HepG2 (cell line): Measurements from ENCODE around the gene ACAT2. TPM values are rescaled to one million over a fixed set of nuclear protein-coding genes. Genes with fewer than 3 reads are reported as not detected.

Experiments used
- ADNP ChIP-seq: sonication (generic); formaldehyde crosslinking; IDR thresholded peaks from 2 replicates; pipeline ENCODE4 v1.4.0; 2020; ENCODE audit warnings: missing genetic modification reagents
- CCAR2 ChIP-seq: fragments of 200-400 bp; formaldehyde crosslinking; optimal IDR thresholded peaks from 2 replicates; pipeline ENCODE3; 2018; ENCODE audit warnings: low read depth, mild to moderate bottlenecking, low read length, moderate library complexity
- CCDC6 ChIP-seq: sonication (generic); formaldehyde crosslinking; IDR thresholded peaks from 2 replicates; pipeline ENCODE4 v1.8.1; 2022; ENCODE audit warnings: mild to moderate bottlenecking, missing genetic modification reagents, moderate library complexity
- HOXA5 ChIP-seq: sonication (generic); formaldehyde crosslinking; IDR thresholded peaks from 2 replicates; pipeline ENCODE4 v1.4.0; 2020; ENCODE audit warnings: missing genetic modification reagents
- NCOA5 ChIP-seq: sonication (generic); formaldehyde crosslinking; IDR thresholded peaks from 2 replicates; pipeline ENCODE4 v1.4.0; 2020; ENCODE audit warnings: missing genetic modification reagents
- NFKB2 ChIP-seq: sonication (generic); formaldehyde crosslinking; IDR thresholded peaks from 2 replicates; pipeline ENCODE4 v1.4.0; 2020; ENCODE audit warnings: missing genetic modification reagents, borderline replicate concordance
- PCBP2 ChIP-seq: fragments of 200-400 bp; formaldehyde crosslinking; optimal IDR thresholded peaks from 2 replicates; pipeline ENCODE3; 2018; ENCODE audit warnings: low read length, low read depth; ENCODE audit not compliant: poor library complexity, severe bottlenecking
- SALL1 ChIP-seq: sonication (generic); formaldehyde crosslinking; IDR thresholded peaks from 2 replicates; pipeline ENCODE4 v1.8.0; 2022; ENCODE audit warnings: mild to moderate bottlenecking, missing genetic modification reagents
- SAP130 ChIP-seq: IDR thresholded peaks from 2 replicates; pipeline ENCODE4 v1.6.1; 2016; ENCODE audit warnings: low read depth
- SIN3B ChIP-seq: fragments of 150-350 bp; IDR thresholded peaks from 2 replicates; pipeline ENCODE4 v1.6.1; 2014; ENCODE audit warnings: low read length
- SKI ChIP-seq: fragments of 450-650 bp; IDR thresholded peaks from one replicate; pipeline ENCODE4 v1.6.1; 2018; ENCODE audit warnings: mild to moderate bottlenecking; ENCODE audit not compliant: partially characterized antibody
- SP1 ChIP-seq, 2 experiments: fragments of 450-650 bp in 1 of 2; sonication (generic) in 1 of 2; formaldehyde crosslinking in 1 of 2; IDR thresholded peaks; 2 replicates each; pipeline versions ENCODE4 v1.4.0 to v1.6.1; 2016 to 2020; ENCODE audit warnings: missing genetic modification reagents in 1 of 2
- WIZ ChIP-seq: sonication (generic); formaldehyde crosslinking; IDR thresholded peaks from 2 replicates; pipeline ENCODE4 v1.5.1; 2020; ENCODE audit warnings: mild to moderate bottlenecking, missing genetic modification reagents
- XRCC5 ChIP-seq: fragments of 200-400 bp; formaldehyde crosslinking; optimal IDR thresholded peaks from 2 replicates; pipeline ENCODE3; 2017; ENCODE audit warnings: mild to moderate bottlenecking, low read length
- ZNF260 ChIP-seq: sonication (generic); formaldehyde crosslinking; IDR thresholded peaks from 2 replicates; pipeline ENCODE4 v1.4.0; 2020; ENCODE audit warnings: missing genetic modification reagents, low read depth, mild to moderate bottlenecking, borderline replicate concordance
- ZNF263 ChIP-seq: sonication (generic); formaldehyde crosslinking; IDR thresholded peaks from 2 replicates; pipeline ENCODE4 v1.4.0; 2020; ENCODE audit warnings: missing genetic modification reagents
- ZNF709 ChIP-seq: sonication (generic); formaldehyde crosslinking; IDR thresholded peaks from 2 replicates; pipeline ENCODE4 v1.5.0; 2020; ENCODE audit warnings: mild to moderate bottlenecking, missing genetic modification reagents
- polyA plus RNA-seq, 8 experiments: library from polyadenylated mRNA; depleted of rRNA in 3 of 8; stranded (reverse) in 7 of 8; unstranded in 1 of 8; fragments of >200 nt; fragmentation: Illumina TruSeq in 4 of 8; extraction: Trizol in 4 of 8; gene quantifications; 2 replicates each; pipeline versions ENCODE4 v1.2.1 to v1.2.3, GENCODE V29; 2011 to 2016; ENCODE audit warnings: low read depth in 4 of 8, missing spikeins in 1 of 8, mixed read lengths in 1 of 8; ENCODE audit not compliant: insufficient read depth in 1 of 8
- total RNA-seq, 5 experiments: library from RNA; depleted of rRNA; stranded (reverse); fragments of >200 nt; fragmentation: Illumina TruSeq; extraction: Trizol; gene quantifications; 2 replicates each; pipeline ENCODE4 v1.2.3, GENCODE V29; 2016; ENCODE audit warnings: low read depth in 1 of 5
- TF ChIP-seq, protein P1 (sequence below): IDR thresholded peaks from 2 replicates; pipeline ENCODE4 v1.6.1; 2012; ENCODE audit warnings: low read length, improper control_type of control experiment
- TF ChIP-seq, protein P2 (sequence below): sonication (generic); formaldehyde crosslinking; IDR thresholded peaks from 2 replicates; pipeline ENCODE4 v1.4.0; 2020; ENCODE audit warnings: mild to moderate bottlenecking, missing genetic modification reagents
- TF ChIP-seq, protein P3 (sequence below): sonication (generic); formaldehyde crosslinking; IDR thresholded peaks from 2 replicates; pipeline ENCODE4 v1.5.0; 2020; ENCODE audit warnings: missing genetic modification reagents
- TF ChIP-seq, protein P4 (sequence below): sonication (generic); formaldehyde crosslinking; IDR thresholded peaks from 2 replicates; pipeline ENCODE4 v1.5.1; 2020; ENCODE audit warnings: mild to moderate bottlenecking, missing genetic modification reagents, moderate library complexity

Gene ACAT2
- total and polyA plus RNA-seq, 2 of the 13 experiments (the other 11 are each of a cell fraction or from before 2014, with no cell fraction given), result 121 to 534 TPM

DNA sequence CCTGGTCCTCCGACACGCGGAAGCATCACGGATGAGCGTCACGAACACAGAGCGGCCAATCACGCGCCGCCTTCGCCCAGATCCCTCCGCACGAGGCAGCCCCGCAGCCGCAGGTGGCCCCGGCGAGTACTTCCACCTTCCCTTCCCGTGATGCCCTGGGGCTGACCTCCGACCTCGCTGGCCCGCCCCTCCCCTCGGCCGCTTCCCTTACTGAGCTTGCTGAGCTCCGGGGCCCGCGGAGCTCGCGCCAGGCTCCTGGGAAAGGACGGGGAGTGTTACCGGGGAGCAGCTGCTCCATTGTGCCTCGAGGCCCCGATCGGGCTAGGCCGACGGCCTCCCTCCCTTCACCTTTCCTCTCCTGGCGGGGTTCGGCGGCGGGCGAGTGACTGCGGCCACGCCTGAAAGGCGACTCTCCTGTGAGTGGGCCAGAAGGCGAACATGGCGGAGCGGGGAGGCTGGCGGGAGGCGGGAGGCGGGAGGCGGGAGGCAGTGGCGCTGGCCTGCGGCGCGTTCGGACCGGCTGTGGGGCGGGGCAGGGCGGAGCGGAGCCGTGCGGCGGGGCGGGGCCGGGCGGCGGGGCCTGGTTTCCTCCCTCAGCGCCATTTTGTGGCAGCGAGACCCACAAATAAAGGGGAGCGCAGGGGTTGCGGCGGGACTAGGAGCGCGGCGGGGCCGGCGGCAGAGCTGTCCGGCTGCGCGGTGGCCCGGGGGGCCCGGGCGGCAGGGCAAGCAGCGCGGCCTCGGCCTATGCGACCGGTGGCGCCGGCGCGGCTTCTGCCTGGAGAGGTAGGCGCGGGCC is 34.7 kb upstream of the ACAT2 start, which contains the start of gene WTAP (continued):
- TF ChIP-seq WIZ (CRISPR knock-in tag), result peak; percentile 88; the same call in 1 of the 2 replicates
- TF ChIP-seq XRCC5, result peak; percentile 98
- TF ChIP-seq NFKB2, result peak; percentile 100
- TF ChIP-seq, protein P1, sequence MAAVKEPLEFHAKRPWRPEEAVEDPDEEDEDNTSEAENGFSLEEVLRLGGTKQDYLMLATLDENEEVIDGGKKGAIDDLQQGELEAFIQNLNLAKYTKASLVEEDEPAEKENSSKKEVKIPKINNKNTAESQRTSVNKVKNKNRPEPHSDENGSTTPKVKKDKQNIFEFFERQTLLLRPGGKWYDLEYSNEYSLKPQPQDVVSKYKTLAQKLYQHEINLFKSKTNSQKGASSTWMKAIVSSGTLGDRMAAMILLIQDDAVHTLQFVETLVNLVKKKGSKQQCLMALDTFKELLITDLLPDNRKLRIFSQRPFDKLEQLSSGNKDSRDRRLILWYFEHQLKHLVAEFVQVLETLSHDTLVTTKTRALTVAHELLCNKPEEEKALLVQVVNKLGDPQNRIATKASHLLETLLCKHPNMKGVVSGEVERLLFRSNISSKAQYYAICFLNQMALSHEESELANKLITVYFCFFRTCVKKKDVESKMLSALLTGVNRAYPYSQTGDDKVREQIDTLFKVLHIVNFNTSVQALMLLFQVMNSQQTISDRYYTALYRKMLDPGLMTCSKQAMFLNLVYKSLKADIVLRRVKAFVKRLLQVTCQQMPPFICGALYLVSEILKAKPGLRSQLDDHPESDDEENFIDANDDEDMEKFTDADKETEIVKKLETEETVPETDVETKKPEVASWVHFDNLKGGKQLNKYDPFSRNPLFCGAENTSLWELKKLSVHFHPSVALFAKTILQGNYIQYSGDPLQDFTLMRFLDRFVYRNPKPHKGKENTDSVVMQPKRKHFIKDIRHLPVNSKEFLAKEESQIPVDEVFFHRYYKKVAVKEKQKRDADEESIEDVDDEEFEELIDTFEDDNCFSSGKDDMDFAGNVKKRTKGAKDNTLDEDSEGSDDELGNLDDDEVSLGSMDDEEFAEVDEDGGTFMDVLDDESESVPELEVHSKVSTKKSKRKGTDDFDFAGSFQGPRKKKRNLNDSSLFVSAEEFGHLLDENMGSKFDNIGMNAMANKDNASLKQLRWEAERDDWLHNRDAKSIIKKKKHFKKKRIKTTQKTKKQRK, result no peak
- no peak for TF ChIP-seq NCOA5 (CRISPR knock-in tag)
- peak; percentile 57 for TF ChIP-seq CCAR2
- peak; percentile 30; the same call in 1 of the 2 replicates for TF ChIP-seq SIN3B
- no peak for TF ChIP-seq ADNP
- TF ChIP-seq, protein P2, sequence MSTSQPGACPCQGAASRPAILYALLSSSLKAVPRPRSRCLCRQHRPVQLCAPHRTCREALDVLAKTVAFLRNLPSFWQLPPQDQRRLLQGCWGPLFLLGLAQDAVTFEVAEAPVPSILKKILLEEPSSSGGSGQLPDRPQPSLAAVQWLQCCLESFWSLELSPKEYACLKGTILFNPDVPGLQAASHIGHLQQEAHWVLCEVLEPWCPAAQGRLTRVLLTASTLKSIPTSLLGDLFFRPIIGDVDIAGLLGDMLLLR (CRISPR knock-in tag), result peak; percentile 98
- peak; percentile 96 for TF ChIP-seq HOXA5
- 0 out of 2 replicates have a peak, but pooled peaks have one; percentile 17 for TF ChIP-seq SP1 (IDR thresholded peaks at IDR 0.05)
- peak; percentile 97 for TF ChIP-seq SP1 (CRISPR knock-in tag; IDR thresholded peaks at IDR 0.05)
- TF ChIP-seq SALL1, result peak; percentile 99
- TF ChIP-seq, protein P3, sequence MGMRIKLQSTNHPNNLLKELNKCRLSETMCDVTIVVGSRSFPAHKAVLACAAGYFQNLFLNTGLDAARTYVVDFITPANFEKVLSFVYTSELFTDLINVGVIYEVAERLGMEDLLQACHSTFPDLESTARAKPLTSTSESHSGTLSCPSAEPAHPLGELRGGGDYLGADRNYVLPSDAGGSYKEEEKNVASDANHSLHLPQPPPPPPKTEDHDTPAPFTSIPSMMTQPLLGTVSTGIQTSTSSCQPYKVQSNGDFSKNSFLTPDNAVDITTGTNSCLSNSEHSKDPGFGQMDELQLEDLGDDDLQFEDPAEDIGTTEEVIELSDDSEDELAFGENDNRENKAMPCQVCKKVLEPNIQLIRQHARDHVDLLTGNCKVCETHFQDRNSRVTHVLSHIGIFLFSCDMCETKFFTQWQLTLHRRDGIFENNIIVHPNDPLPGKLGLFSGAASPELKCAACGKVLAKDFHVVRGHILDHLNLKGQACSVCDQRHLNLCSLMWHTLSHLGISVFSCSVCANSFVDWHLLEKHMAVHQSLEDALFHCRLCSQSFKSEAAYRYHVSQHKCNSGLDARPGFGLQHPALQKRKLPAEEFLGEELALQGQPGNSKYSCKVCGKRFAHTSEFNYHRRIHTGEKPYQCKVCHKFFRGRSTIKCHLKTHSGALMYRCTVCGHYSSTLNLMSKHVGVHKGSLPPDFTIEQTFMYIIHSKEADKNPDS (CRISPR knock-in tag), result peak; percentile 98
- TF ChIP-seq ZNF260, result 0 out of 2 replicates have a peak, but pooled peaks have one; percentile 73
- peak; percentile 99 for TF ChIP-seq ZNF709 (CRISPR knock-in tag)
- peak; percentile 71 for TF ChIP-seq SKI
- TF ChIP-seq, protein P4, sequence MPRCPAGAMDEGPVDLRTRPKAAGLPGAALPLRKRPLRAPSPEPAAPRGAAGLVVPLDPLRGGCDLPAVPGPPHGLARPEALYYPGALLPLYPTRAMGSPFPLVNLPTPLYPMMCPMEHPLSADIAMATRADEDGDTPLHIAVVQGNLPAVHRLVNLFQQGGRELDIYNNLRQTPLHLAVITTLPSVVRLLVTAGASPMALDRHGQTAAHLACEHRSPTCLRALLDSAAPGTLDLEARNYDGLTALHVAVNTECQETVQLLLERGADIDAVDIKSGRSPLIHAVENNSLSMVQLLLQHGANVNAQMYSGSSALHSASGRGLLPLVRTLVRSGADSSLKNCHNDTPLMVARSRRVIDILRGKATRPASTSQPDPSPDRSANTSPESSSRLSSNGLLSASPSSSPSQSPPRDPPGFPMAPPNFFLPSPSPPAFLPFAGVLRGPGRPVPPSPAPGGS (CRISPR knock-in tag), result peak; percentile 98; the same call in 1 of the 2 replicates
- TF ChIP-seq CCDC6, result peak; percentile 96
- no peak for TF ChIP-seq PCBP2
- peak; percentile 97 for TF ChIP-seq SAP130
- peak; percentile 75 for TF ChIP-seq ZNF263 (CRISPR knock-in tag)
